Hepatocyte (in vitro differentiated cells): ENCODE results near the gene ATP1B4. TPM values are rescaled to one million over a fixed set of nuclear protein-coding genes. Genes with fewer than 3 reads are reported as not detected.

ENCODE experiments used
- DNase-seq: peaks from one replicate; pipeline ENCODE4 v3.0.0-alpha.2; 2016; ENCODE audit warnings: low spot score
- H2AFZ ChIP-seq: fragments of 200-600 bp; sonication (generic); 2 replicates; pipeline ENCODE4 v1.6.0; 2016; ENCODE audit warnings: antibody characterized with exemption, mild to moderate bottlenecking
- H3K27ac ChIP-seq: fragments of 200-600 bp; sonication (generic); 2 replicates; pipeline ENCODE4 v1.5.1; 2016; ENCODE audit warnings: mild to moderate bottlenecking
- H3K27me3 ChIP-seq: fragments of 200-600 bp; sonication (generic); 2 replicates; pipeline ENCODE4 v1.6.1; 2016
- H3K36me3 ChIP-seq: fragments of 200-600 bp; sonication (generic); replicated peaks from 2 replicates; pipeline ENCODE4 v1.5.1; 2016; ENCODE audit warnings: low read depth; ENCODE audit not compliant: insufficient read depth
- H3K4me1 ChIP-seq: fragments of 200-600 bp; sonication (generic); 2 replicates; pipeline ENCODE4 v1.5.1; 2016; ENCODE audit warnings: mild to moderate bottlenecking, moderate library complexity; ENCODE audit not compliant: insufficient read depth
- H3K4me2 ChIP-seq: fragments of 200-600 bp; sonication (generic); 2 replicates; pipeline ENCODE4 v1.6.0; 2016
- H3K4me3 ChIP-seq: fragments of 200-600 bp; sonication (generic); 2 replicates; pipeline ENCODE4 v1.5.1; 2016; ENCODE audit warnings: mild to moderate bottlenecking
- H3K79me2 ChIP-seq: fragments of 200-600 bp; sonication (generic); 2 replicates; pipeline ENCODE4 v1.6.0; 2017; ENCODE audit warnings: mild to moderate bottlenecking
- H3K9me2 ChIP-seq: fragments of 200-600 bp; sonication (generic); replicated peaks from 2 replicates; pipeline ENCODE4 v1.6.0; 2017; ENCODE audit warnings: mild to moderate bottlenecking; ENCODE audit not compliant: insufficient read depth
- H3K9me3 ChIP-seq: fragments of 200-600 bp; sonication (generic); 2 replicates; pipeline ENCODE4 v1.5.1; 2016; ENCODE audit warnings: low read depth, mild to moderate bottlenecking
- H4K20me1 ChIP-seq: fragments of 200-600 bp; sonication (generic); 2 replicates; pipeline ENCODE4 v1.6.0; 2016; ENCODE audit warnings: mild to moderate bottlenecking; ENCODE audit not compliant: insufficient read depth, poor library complexity, severe bottlenecking
- CTCF ChIP-seq: fragments of 200-600 bp; sonication (generic); IDR thresholded peaks from 2 replicates; pipeline ENCODE4 v1.5.1; 2016; ENCODE audit warnings: antibody characterized with exemption, mild to moderate bottlenecking; ENCODE audit not compliant: poor library complexity
- EZH2 ChIP-seq: fragments of 200-600 bp; sonication (generic); IDR thresholded peaks from 2 replicates; pipeline ENCODE4 v1.6.1; 2016; ENCODE audit warnings: antibody characterized with exemption, mild to moderate bottlenecking, borderline replicate concordance
- EZH2phosphoT487 ChIP-seq: fragments of 200-600 bp; sonication (generic); IDR thresholded peaks from one replicate; pipeline ENCODE4 v1.6.1; 2018; ENCODE audit warnings: antibody characterized with exemption, mild to moderate bottlenecking, low read depth, moderate library complexity; ENCODE audit not compliant: unreplicated experiment, severe bottlenecking
- WGBS: methylation state at CpG from one replicate; pipeline ENCODE4 v1.1.6; 2016; ENCODE audit warnings: low lambda C conversion rate; ENCODE audit errors: missing lambda C conversion rate; 5-methylcytosine and 5-hydroxymethylcytosine counted together
- polyA plus RNA-seq: library from polyadenylated mRNA; unstranded; fragments of >200 nt; fragmentation: Nextera tagmentation; extraction: Ambion mirVana; gene quantifications from 2 replicates; pipeline ENCODE4 v1.2.1, GENCODE V29; 2016
- total RNA-seq: library from RNA; depleted of rRNA; stranded (reverse); fragments of >200 nt; gene quantifications from 2 replicates; pipeline ENCODE4 v1.2.3, GENCODE V29; 2014

ATP1B4 gene
- total and polyA plus RNA-seq, 2 experiments from 2014 or later: not detected

GRCh38 chrX:120378570-120378969 lies 16.7 kb downstream of the ATP1B4 start:
- Histone ChIP-seq H3K4me1 (no peaks in the 10 kb centered on the region), H3K4me2 (no peak overlapping the region), H3K9me3 (no peaks in the 10 kb centered on the region), H3K36me3 (no peaks in the 10 kb centered on the region), H3K9me2 (no peaks in the 10 kb centered on the region), H2AFZ (no peak overlapping the region), H3K27ac (no peak overlapping the region), H4K20me1 (no peaks in the 10 kb centered on the region), H3K27me3 (no peaks in the 10 kb centered on the region), H3K4me3 (no peak overlapping the region), H3K79me2 (no peaks in the 10 kb centered on the region)
- no peak for TF ChIP-seq EZH2phosphoT487
- TF ChIP-seq CTCF: no peak
- no peak for TF ChIP-seq EZH2
- 88% methylated on average over 5 of the region's 5 CpGs for WGBS
- no peak for DNase-seq

- Histone ChIP-seq H3K27me3 (no peaks in the 10 kb centered on the region), H3K4me2 (no peak overlapping the region), H3K4me1 (no peaks in the 10 kb centered on the region), H3K4me3 (no peak overlapping the region), H3K27ac (no peak overlapping the region), H2AFZ (no peak overlapping the region), H3K36me3 (no peaks in the 10 kb centered on the region), H3K9me3 (no peaks in the 10 kb centered on the region), H3K79me2 (no peaks in the 10 kb centered on the region), H3K9me2 (no peaks in the 10 kb centered on the region), H4K20me1 (no peaks in the 10 kb centered on the region)
- TF ChIP-seq CTCF (no peak), EZH2 (no peak), EZH2phosphoT487 (no peak)
- 56% methylated on average over 6 of the region's 6 CpGs for WGBS
- no peak for DNase-seq
Observed at GRCh38 chrX:120379937-120380681, 18.2 kb downstream of the ATP1B4 start.

GRCh38 chrX:120380699-120381098 lies 18.8 kb downstream of the ATP1B4 start:
- WGBS: 35% methylated on average over 3 of the region's 3 CpGs
- no peaks in the 10 kb centered on the region for H3K4me1 ChIP-seq
- H3K27ac ChIP-seq: no peak overlapping the region
- H3K9me2 ChIP-seq: no peaks in the 10 kb centered on the region
- TF ChIP-seq EZH2phosphoT487 (no peak), CTCF (peak; percentile 14)
- H3K4me2 ChIP-seq: no peak overlapping the region
- H3K4me3 ChIP-seq: no peak overlapping the region
- no peak overlapping the region for H2AFZ ChIP-seq
- no peaks in the 10 kb centered on the region for H4K20me1 ChIP-seq
- no peaks in the 10 kb centered on the region for H3K9me3 ChIP-seq
- H3K27me3 ChIP-seq: no peaks in the 10 kb centered on the region
- DNase-seq: peak; percentile 17
- H3K79me2 ChIP-seq: no peaks in the 10 kb centered on the region
- no peaks in the 10 kb centered on the region for H3K36me3 ChIP-seq
